Astrocyte of the cerebellum (primary cell): ENCODE data around the gene TFCP2.

Experiments
- DNase-seq: peaks from one replicate; pipeline ENCODE4 v3.0.0-alpha.2; 2011; ENCODE audit warnings: low read depth
- H3K4me3 ChIP-seq: 2 replicates; pipeline ENCODE4 v1.5.1; 2011; ENCODE audit warnings: mild to moderate bottlenecking, low read depth, low read length, moderate library complexity
- in situ Hi-C: cut with HindIII; loops from 2 replicates; pipeline ENCODE4 v1.10.0; 2017; ENCODE audit warnings: low sequenced_read_pairs
- TF ChIP-seq, protein P1 (sequence below): IDR thresholded peaks from 2 replicates; pipeline ENCODE4 v1.5.1; 2012; ENCODE audit warnings: low read length, low read depth, moderate library complexity, mild to moderate bottlenecking; ENCODE audit errors: missing control alignments

Gene TFCP2

DNA sequence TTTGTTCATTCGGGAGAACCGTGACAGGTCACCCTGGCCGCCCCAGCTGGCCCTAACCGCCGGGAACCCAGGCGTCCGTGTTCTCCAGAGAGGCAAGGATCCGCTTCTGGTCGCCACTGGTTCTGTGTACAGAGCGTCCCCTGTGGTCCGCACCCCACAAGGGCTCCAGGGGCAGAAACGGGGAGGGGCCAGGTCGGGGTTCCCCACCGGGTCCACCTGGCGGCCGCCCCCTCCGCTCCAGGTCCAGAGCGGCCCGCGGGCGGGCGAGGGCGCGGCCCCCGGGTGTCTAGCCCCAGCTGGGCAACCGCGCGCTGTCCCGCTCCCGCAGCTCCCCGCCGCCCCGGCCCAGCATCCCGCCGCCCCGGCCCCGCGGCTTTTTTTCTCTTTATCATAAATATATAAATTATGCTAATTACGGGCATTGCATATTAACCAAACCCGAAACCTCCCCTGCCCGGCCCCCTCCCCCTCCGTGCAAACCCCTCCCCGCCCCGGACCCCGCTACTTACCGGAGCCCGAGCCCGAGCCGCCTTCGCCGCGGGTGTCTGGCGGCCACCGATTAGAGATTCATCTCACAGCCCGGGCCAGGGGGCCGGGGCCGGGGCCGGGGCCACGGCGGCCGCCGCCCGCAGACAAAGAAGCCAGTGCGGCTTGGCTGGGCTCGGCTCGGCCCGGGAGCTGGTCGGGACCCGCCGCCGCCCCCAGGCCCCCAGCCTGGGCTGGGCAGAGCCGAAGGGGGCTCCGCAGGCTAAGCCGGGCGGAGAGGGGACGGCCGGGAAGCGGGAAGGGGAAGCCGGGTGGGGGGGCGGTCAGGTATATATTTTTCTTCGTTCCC lies 44.4 kb upstream of the TFCP2 start:
- in situ Hi-C loops, result no loop called here
- DNase-seq, result no peak
- TF ChIP-seq, protein P1, sequence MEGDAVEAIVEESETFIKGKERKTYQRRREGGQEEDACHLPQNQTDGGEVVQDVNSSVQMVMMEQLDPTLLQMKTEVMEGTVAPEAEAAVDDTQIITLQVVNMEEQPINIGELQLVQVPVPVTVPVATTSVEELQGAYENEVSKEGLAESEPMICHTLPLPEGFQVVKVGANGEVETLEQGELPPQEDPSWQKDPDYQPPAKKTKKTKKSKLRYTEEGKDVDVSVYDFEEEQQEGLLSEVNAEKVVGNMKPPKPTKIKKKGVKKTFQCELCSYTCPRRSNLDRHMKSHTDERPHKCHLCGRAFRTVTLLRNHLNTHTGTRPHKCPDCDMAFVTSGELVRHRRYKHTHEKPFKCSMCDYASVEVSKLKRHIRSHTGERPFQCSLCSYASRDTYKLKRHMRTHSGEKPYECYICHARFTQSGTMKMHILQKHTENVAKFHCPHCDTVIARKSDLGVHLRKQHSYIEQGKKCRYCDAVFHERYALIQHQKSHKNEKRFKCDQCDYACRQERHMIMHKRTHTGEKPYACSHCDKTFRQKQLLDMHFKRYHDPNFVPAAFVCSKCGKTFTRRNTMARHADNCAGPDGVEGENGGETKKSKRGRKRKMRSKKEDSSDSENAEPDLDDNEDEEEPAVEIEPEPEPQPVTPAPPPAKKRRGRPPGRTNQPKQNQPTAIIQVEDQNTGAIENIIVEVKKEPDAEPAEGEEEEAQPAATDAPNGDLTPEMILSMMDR, result peak; percentile 27
- peak overlapping the region; percentile 56 for H3K4me3 ChIP-seq

DNA sequence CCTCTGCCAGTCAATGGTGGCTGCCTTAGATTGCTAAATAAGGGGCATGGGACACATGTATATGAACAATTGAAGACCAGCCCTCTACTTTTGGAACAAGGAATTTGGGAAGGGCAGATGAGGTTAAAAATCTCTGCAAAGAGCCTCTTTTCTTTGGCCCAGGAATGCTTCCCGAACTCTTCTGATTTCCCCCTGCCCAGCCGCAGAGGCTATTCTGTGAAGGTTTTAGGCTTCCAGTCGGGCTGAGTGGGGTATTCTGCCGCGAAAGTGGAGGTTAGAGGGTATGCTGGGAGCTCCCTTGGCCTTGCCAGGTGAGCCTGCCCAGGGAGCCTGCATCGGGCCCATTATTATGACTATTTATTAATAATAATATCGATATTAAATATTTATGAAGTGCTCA lies 43.7 kb upstream of the TFCP2 start:
- peak overlapping the region; percentile 56 for H3K4me3 ChIP-seq
- TF ChIP-seq, protein P1, result no peak
- in situ Hi-C loops, result no loop called here
- no peak for DNase-seq

DNA sequence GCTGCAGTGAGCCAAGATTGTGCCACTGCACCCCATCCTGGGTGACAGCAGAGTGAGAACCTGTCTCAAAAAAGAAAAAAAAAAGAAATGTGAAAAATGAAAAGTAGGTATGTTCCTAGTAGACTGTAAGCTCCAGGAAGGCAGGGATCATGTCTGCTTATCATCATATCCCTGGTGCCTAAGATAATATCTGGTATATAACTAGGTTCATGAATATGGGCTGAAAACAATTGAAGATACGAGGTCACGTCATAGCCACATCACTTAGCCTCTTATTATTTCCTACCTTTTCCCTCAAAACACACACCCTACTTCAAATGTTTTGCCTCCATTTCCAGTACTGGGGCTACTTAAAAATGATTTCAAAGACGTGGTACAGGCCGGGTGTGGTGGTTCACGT lies 42.0 kb upstream of the TFCP2 start:
- TF ChIP-seq, protein P1, result no peak
- no peak for DNase-seq
- in situ Hi-C loops, result no loop called here
- no peak overlapping the region for H3K4me3 ChIP-seq

DNA sequence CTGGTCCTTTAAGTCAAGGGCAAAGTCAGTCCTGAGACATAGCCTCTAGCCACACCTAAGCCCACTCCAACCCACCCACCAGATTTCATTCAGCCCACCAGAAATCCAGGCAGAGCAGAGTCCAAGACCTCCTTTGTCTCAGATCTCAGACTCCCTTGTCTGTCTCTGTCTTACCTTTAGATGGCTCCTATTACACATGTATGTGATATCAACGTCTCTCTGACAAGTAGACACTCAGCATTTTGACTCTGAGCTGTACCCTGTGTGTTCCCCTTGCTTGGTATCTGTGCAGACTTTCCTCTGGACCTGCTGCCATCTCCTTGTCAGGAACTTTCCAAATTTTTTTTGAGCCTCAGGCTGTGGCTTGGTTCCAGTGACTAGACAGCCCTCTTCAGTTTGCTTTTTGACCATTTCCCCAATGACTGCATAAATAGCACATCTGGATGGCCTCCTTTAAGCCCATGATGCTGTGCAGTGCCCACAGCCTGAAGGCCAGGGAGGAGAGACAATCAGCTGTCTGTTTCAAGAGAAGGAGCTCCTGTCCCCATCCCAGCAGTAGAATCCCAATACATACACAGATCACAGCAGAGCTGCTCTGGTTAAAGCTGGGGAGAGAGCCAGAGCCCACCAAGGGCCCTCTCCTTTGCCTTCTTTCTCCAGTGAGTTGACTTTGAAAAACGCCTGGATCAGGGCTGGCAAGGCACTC lies 37.9 kb upstream of the TFCP2 start:
- in situ Hi-C loops, result no loop called here
- H3K4me3 ChIP-seq, result no peak overlapping the region

DNA sequence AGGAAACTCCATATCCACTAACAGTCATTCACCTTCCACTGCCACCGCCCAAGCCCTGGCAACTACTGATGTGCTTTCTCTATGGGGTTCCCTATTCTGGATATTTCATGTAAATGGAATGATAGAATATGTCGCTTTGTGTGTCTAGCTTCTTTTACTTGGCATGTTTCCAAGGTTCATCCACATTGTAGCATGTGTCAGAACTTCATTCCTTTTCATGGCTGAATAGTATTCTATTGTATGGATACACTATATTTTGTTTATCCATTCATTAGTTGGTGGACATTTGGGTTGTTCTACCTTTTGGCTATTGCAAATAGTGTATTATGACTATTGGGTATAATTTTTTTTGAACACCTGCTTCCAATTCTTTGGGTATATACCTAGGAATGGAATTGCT lies 36.3 kb upstream of the TFCP2 start:
- in situ Hi-C loops, result no loop called here
- no peak for DNase-seq
- TF ChIP-seq, protein P1, result no peak
- H3K4me3 ChIP-seq, result no peak overlapping the region

More for the DNA sequence above, 37.9 kb upstream of the TFCP2 start:
- no peak for DNase-seq
- TF ChIP-seq, protein P1, result no peak

- H3K4me3 ChIP-seq, result no peak overlapping the region
- no peak for DNase-seq
- TF ChIP-seq, protein P1, result no peak
- in situ Hi-C loops, result no loop called here
These were observed 35.2 kb upstream of the TFCP2 start for GRCh38 chr12:51208016-51208660.
